Muscle layer of duodenum (tissue), 2 donors: ENCODE results near the gene POLR3H.

Experiments
- H3K27ac ChIP-seq: one replicate; pipeline ENCODE4 v1.7.0; 2013; ENCODE audit warnings: mild to moderate bottlenecking, low read length
- H3K27me3 ChIP-seq: one replicate; pipeline ENCODE4 v1.7.0; 2013; ENCODE audit warnings: low read depth, mild to moderate bottlenecking, control low read depth, low read length
- H3K36me3 ChIP-seq, 2 donors: one replicate each; pipeline ENCODE4 v1.7.0; 2013; ENCODE audit warnings: low read length in 2 of 2, control low read depth in 1 of 2, mild to moderate bottlenecking in 1 of 2; ENCODE audit not compliant: insufficient read depth in 2 of 2, control insufficient read depth in 1 of 2
- H3K4me1 ChIP-seq, 2 donors: one replicate each; pipeline ENCODE4 v1.7.0; 2013; ENCODE audit warnings: low read length in 2 of 2, mild to moderate bottlenecking in 2 of 2, control low read depth in 1 of 2, moderate library complexity in 1 of 2; ENCODE audit not compliant: insufficient read depth in 2 of 2, control insufficient read depth in 1 of 2
- H3K4me3 ChIP-seq, 2 donors: one replicate each; pipeline ENCODE4 v1.7.0; 2013; ENCODE audit warnings: low read length in 2 of 2, low read depth in 1 of 2, mild to moderate bottlenecking in 1 of 2
- H3K9me3 ChIP-seq, 2 donors: one replicate each; pipeline ENCODE4 v1.7.0; 2013; ENCODE audit warnings: low read length in 2 of 2, control low read depth in 1 of 2, mild to moderate bottlenecking in 1 of 2; ENCODE audit not compliant: control insufficient read depth in 1 of 2
- donor health status: healthy.

POLR3H gene

GRCh38 chr22:41548830-41549211 is 4.6 kb upstream of the POLR3H start:
- H3K27ac ChIP-seq = no peak overlapping the region
- no peak overlapping the region for H3K4me3 ChIP-seq
- H3K4me1 ChIP-seq = peaks cover 4 to 8% of the 10 kb centered on the region in 2 donors
- H3K36me3 ChIP-seq = no peaks in the 10 kb centered on the region
- no peaks in the 10 kb centered on the region for H3K9me3 ChIP-seq
- no peaks in the 10 kb centered on the region for H3K27me3 ChIP-seq

- H3K9me3 ChIP-seq = no peaks in the 10 kb centered on the region
- H3K27me3 ChIP-seq = no peaks in the 10 kb centered on the region
- H3K36me3 ChIP-seq = peaks cover 3 to 4% of the 10 kb centered on the region in 2 donors
- H3K27ac ChIP-seq = no peak overlapping the region
- H3K4me3 ChIP-seq = peak overlapping the region; percentile 80 to 89
- H3K4me1 ChIP-seq = peaks cover 4 to 27% of the 10 kb centered on the region in 2 donors
Observed at GRCh38 chr22:41544671-41545476, 604 bp upstream of the POLR3H start.

GRCh38 chr22:41542224-41542623 is 2.0 kb downstream of the POLR3H start:
- Histone ChIP-seq H3K27me3 (no peaks in the 10 kb centered on the region), H3K4me3 (no peak overlapping the region), H3K4me1 (peaks cover 4 to 42% of the 10 kb centered on the region in 2 donors), H3K9me3 (no peaks in the 10 kb centered on the region), H3K36me3 (peaks cover 6 to 12% of the 10 kb centered on the region in 2 donors), H3K27ac (no peak overlapping the region)

- Histone ChIP-seq H3K27ac (no peak overlapping the region), H3K27me3 (no peaks in the 10 kb centered on the region), H3K4me1 (peaks cover 4 to 42% of the 10 kb centered on the region in 2 donors), H3K4me3 (no peak overlapping the region), H3K9me3 (no peaks in the 10 kb centered on the region), H3K36me3 (peaks cover 6 to 15% of the 10 kb centered on the region in 2 donors)
Observed at GRCh38 chr22:41541484-41541883, 2.8 kb downstream of the POLR3H start.

GRCh38 chr22:41540365-41540764 is 3.9 kb downstream of the POLR3H start:
- H3K27me3 ChIP-seq = no peaks in the 10 kb centered on the region
- H3K4me3 ChIP-seq = no peak overlapping the region
- peaks cover 6 to 15% of the 10 kb centered on the region in 2 donors for H3K36me3 ChIP-seq
- H3K4me1 ChIP-seq = peaks cover 4 to 42% of the 10 kb centered on the region in 2 donors
- H3K27ac ChIP-seq = no peak overlapping the region
- no peaks in the 10 kb centered on the region for H3K9me3 ChIP-seq

GRCh38 chr22:41540006-41540315 is 4.3 kb downstream of the POLR3H start:
- Histone ChIP-seq H3K27me3 (no peaks in the 10 kb centered on the region), H3K9me3 (no peaks in the 10 kb centered on the region), H3K4me3 (no peak overlapping the region), H3K27ac (no peak overlapping the region), H3K4me1 (peaks cover 4 to 39% of the 10 kb centered on the region in 2 donors), H3K36me3 (peaks cover 9 to 15% of the 10 kb centered on the region in 2 donors)

- Histone ChIP-seq H3K36me3 (peaks cover 13 to 15% of the 10 kb centered on the region in 2 donors), H3K4me3 (no peak overlapping the region), H3K9me3 (no peaks in the 10 kb centered on the region), H3K4me1 (peaks cover 0 to 34% of the 10 kb centered on the region in 2 donors), H3K27me3 (no peaks in the 10 kb centered on the region), H3K27ac (no peak overlapping the region)
Observed at GRCh38 chr22:41539146-41540005, 4.9 kb downstream of the POLR3H start.

- Histone ChIP-seq H3K36me3 (peaks cover 13 to 15% of the 10 kb centered on the region in 2 donors), H3K4me1 (peaks cover 0 to 33% of the 10 kb centered on the region in 2 donors), H3K27ac (no peak overlapping the region)
Observed at GRCh38 chr22:41538583-41538982, 5.7 kb downstream of the POLR3H start.

GRCh38 chr22:41537203-41537602 is 7.1 kb downstream of the POLR3H start:
- H3K27me3 ChIP-seq = no peaks in the 10 kb centered on the region
- H3K4me3 ChIP-seq = no peak overlapping the region
- H3K36me3 ChIP-seq = peaks cover 16 to 18% of the 10 kb centered on the region in 2 donors
- H3K9me3 ChIP-seq = no peaks in the 10 kb centered on the region
- H3K27ac ChIP-seq = no peak overlapping the region
- peaks cover 3 to 32% of the 10 kb centered on the region in 2 donors for H3K4me1 ChIP-seq

More at GRCh38 chr22:41538583-41538982, 5.7 kb downstream of the POLR3H start:
- H3K27me3 ChIP-seq = no peaks in the 10 kb centered on the region
- H3K9me3 ChIP-seq = no peaks in the 10 kb centered on the region
- H3K4me3 ChIP-seq = no peak overlapping the region

GRCh38 chr22:41535244-41535643 is 9.0 kb downstream of the POLR3H start:
- Histone ChIP-seq H3K36me3 (peaks cover 29 to 36% of the 10 kb centered on the region in 2 donors), H3K4me3 (no peak overlapping the region), H3K27ac (no peak overlapping the region), H3K27me3 (no peaks in the 10 kb centered on the region), H3K9me3 (no peaks in the 10 kb centered on the region), H3K4me1 (peaks cover 3 to 35% of the 10 kb centered on the region in 2 donors)

GRCh38 chr22:41534219-41534618 is 10.1 kb downstream of the POLR3H start:
- Histone ChIP-seq H3K36me3 (peaks cover 26 to 33% of the 10 kb centered on the region in 2 donors), H3K27me3 (no peaks in the 10 kb centered on the region), H3K27ac (no peak overlapping the region), H3K4me3 (no peak overlapping the region), H3K4me1 (peaks cover 3 to 29% of the 10 kb centered on the region in 2 donors), H3K9me3 (no peaks in the 10 kb centered on the region)
